IMR-90 (cell line): ENCODE measurements around the gene JAKMIP2.

Source experiments
- BHLHE40 ChIP-seq: fragments of 150-350 bp; IDR thresholded peaks from 2 replicates; pipeline ENCODE4 v1.6.1; 2016; ENCODE audit warnings: mild to moderate bottlenecking, low read depth, low read length
- CEBPB ChIP-seq: IDR thresholded peaks from 2 replicates; pipeline ENCODE4 v1.6.1; 2012; ENCODE audit warnings: low read depth, low read length, improper control_type of control experiment
- CHD1 ChIP-seq: IDR thresholded peaks from 2 replicates; pipeline ENCODE4 v1.6.1; 2012; ENCODE audit warnings: low read depth, low read length, improper control_type of control experiment
- MXI1 ChIP-seq: IDR thresholded peaks from 2 replicates; pipeline ENCODE4 v1.6.1; 2012; ENCODE audit warnings: low read depth, mild to moderate bottlenecking, low read length, moderate library complexity, borderline replicate concordance
- POLR2A ChIP-seq: IDR thresholded peaks from 2 replicates; pipeline ENCODE4 v1.6.1; 2012; ENCODE audit warnings: mild to moderate bottlenecking, low read depth, low read length
- RCOR1 ChIP-seq: IDR thresholded peaks from 2 replicates; pipeline ENCODE4 v1.6.1; 2012; ENCODE audit warnings: mild to moderate bottlenecking, low read length, improper control_type of control experiment; ENCODE audit not compliant: insufficient replicate concordance
- RFX5 ChIP-seq: IDR thresholded peaks from 2 replicates; pipeline ENCODE4 v1.8.0; 2012; ENCODE audit warnings: low read depth, mild to moderate bottlenecking, low read length, moderate library complexity
- SMC3 ChIP-seq: fragments of 150-350 bp; IDR thresholded peaks from 2 replicates; pipeline ENCODE4 v1.6.1; 2016; ENCODE audit warnings: low read depth, mild to moderate bottlenecking, antibody characterized with exemption, low read length, moderate library complexity
- USF2 ChIP-seq: fragments of 150-350 bp; IDR thresholded peaks from 2 replicates; pipeline ENCODE4 v1.6.1; 2017; ENCODE audit warnings: mild to moderate bottlenecking, antibody characterized with exemption, low read length, low read depth
- TF ChIP-seq, protein P1 (sequence below): conservative IDR thresholded peaks from 2 replicates; pipeline ENCODE4 v1.5.1; 2012; ENCODE audit warnings: mild to moderate bottlenecking, low read depth, low read length, improper control_type of control experiment
- TF ChIP-seq, protein P2 (sequence below): fragments of 150-350 bp; IDR thresholded peaks from 2 replicates; pipeline ENCODE4 v1.6.1; 2016; ENCODE audit warnings: low read depth, mild to moderate bottlenecking, low read length, moderate library complexity, borderline replicate concordance

DNA sequence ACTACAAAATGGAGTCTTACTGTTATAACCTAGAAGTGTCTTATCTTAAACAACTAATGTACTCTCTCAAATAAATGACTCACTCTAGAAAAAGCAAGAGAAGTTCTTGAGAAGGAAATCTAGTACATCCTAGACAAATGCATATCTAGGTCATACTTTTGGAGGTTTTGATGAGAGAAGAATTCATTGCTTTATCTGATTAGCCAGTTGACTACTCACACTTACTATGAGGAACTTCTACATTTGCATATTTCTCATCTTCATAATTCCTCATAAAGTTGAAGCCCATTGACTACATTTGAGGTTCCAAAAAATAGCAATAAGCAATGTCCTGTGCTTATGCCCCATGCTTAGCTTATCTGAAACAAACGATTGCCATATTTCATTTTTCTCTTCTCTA is 2.8 kb downstream of the JAKMIP2 start:
- TF ChIP-seq, protein P1, sequence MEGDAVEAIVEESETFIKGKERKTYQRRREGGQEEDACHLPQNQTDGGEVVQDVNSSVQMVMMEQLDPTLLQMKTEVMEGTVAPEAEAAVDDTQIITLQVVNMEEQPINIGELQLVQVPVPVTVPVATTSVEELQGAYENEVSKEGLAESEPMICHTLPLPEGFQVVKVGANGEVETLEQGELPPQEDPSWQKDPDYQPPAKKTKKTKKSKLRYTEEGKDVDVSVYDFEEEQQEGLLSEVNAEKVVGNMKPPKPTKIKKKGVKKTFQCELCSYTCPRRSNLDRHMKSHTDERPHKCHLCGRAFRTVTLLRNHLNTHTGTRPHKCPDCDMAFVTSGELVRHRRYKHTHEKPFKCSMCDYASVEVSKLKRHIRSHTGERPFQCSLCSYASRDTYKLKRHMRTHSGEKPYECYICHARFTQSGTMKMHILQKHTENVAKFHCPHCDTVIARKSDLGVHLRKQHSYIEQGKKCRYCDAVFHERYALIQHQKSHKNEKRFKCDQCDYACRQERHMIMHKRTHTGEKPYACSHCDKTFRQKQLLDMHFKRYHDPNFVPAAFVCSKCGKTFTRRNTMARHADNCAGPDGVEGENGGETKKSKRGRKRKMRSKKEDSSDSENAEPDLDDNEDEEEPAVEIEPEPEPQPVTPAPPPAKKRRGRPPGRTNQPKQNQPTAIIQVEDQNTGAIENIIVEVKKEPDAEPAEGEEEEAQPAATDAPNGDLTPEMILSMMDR, result no peak
- TF ChIP-seq POLR2A (no peak), SMC3 (no peak), BHLHE40 (no peak), MXI1 (no peak), RCOR1 (no peak), RFX5 (no peak), CEBPB (no peak), USF2 (no peak), CHD1 (no peak)
- TF ChIP-seq, protein P2, sequence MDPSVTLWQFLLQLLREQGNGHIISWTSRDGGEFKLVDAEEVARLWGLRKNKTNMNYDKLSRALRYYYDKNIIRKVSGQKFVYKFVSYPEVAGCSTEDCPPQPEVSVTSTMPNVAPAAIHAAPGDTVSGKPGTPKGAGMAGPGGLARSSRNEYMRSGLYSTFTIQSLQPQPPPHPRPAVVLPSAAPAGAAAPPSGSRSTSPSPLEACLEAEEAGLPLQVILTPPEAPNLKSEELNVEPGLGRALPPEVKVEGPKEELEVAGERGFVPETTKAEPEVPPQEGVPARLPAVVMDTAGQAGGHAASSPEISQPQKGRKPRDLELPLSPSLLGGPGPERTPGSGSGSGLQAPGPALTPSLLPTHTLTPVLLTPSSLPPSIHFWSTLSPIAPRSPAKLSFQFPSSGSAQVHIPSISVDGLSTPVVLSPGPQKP, result no peak
